ENCODE results near the gene PRKAR1B.

The PRKAR1B gene

GRCh38 chr7:513521-514166, 213.4 kb downstream of the PRKAR1B start:
- H3K27me3 ChIP-seq (replicated peaks; ENCODE audit: control insufficient read depth, insufficient read depth, low read length) = no peaks in the 10 kb centered on the region
- H3K36me3 ChIP-seq (ENCODE audit: control insufficient read depth, insufficient read depth, low read length) = peaks cover 6% of the 10 kb centered on the region
- TF ChIP-seq CTCF (IDR thresholded peaks at IDR 0.05; ENCODE audit: insufficient read depth, low read length, poor library complexity, severe bottlenecking) = no peak
- DNase-seq (ENCODE audit: extremely low read depth, insufficient read length) = no peak
- no peak overlapping the region for H3K4me3 ChIP-seq (replicated peaks; ENCODE audit: low read depth, low read length)

- no peak for TF ChIP-seq CTCF (IDR thresholded peaks at IDR 0.05; ENCODE audit: insufficient read depth, low read length, poor library complexity, severe bottlenecking)
- Histone ChIP-seq H3K4me3 (replicated peaks; ENCODE audit: low read depth, low read length) (no peak overlapping the region), H3K36me3 (ENCODE audit: control insufficient read depth, insufficient read depth, low read length) (peaks cover 6% of the 10 kb centered on the region), H3K27me3 (replicated peaks; ENCODE audit: control insufficient read depth, insufficient read depth, low read length) (no peaks in the 10 kb centered on the region)
- no peak for DNase-seq (ENCODE audit: extremely low read depth, insufficient read length)
Observed at GRCh38 chr7:512541-513311, 214.4 kb downstream of the PRKAR1B start.

GRCh38 chr7:512146-512510, 215.0 kb downstream of the PRKAR1B start:
- TF ChIP-seq CTCF (IDR thresholded peaks at IDR 0.05; ENCODE audit: insufficient read depth, low read length, poor library complexity, severe bottlenecking) = no peak
- DNase-seq (ENCODE audit: extremely low read depth, insufficient read length) = no peak
- no peaks in the 10 kb centered on the region for H3K27me3 ChIP-seq (replicated peaks; ENCODE audit: control insufficient read depth, insufficient read depth, low read length)
- H3K36me3 ChIP-seq (ENCODE audit: control insufficient read depth, insufficient read depth, low read length) = peaks cover 6% of the 10 kb centered on the region
- H3K4me3 ChIP-seq (replicated peaks; ENCODE audit: low read depth, low read length) = no peak overlapping the region

GRCh38 chr7:511476-512145, 215.5 kb downstream of the PRKAR1B start:
- Histone ChIP-seq H3K27me3 (replicated peaks; ENCODE audit: control insufficient read depth, insufficient read depth, low read length) (no peaks in the 10 kb centered on the region), H3K4me3 (replicated peaks; ENCODE audit: low read depth, low read length) (no peak overlapping the region), H3K36me3 (ENCODE audit: control insufficient read depth, insufficient read depth, low read length) (peaks cover 6% of the 10 kb centered on the region)
- no peak for DNase-seq (ENCODE audit: extremely low read depth, insufficient read length)
- no peak for TF ChIP-seq CTCF (IDR thresholded peaks at IDR 0.05; ENCODE audit: insufficient read depth, low read length, poor library complexity, severe bottlenecking)

- no peak for DNase-seq (ENCODE audit: extremely low read depth, insufficient read length)
- Histone ChIP-seq H3K27me3 (replicated peaks; ENCODE audit: control insufficient read depth, insufficient read depth, low read length) (no peaks in the 10 kb centered on the region), H3K36me3 (ENCODE audit: control insufficient read depth, insufficient read depth, low read length) (peaks cover 10% of the 10 kb centered on the region), H3K4me3 (replicated peaks; ENCODE audit: low read depth, low read length) (no peak overlapping the region)
- TF ChIP-seq CTCF (IDR thresholded peaks at IDR 0.05; ENCODE audit: insufficient read depth, low read length, poor library complexity, severe bottlenecking) = no peak
Observed at GRCh38 chr7:510782-511281, 216.2 kb downstream of the PRKAR1B start.
